Measurements from ENCODE around the gene PTH.
A peak's percentile ranks its signal among the peaks of the same experiment; 100 is the strongest.

PTH gene

DNA sequence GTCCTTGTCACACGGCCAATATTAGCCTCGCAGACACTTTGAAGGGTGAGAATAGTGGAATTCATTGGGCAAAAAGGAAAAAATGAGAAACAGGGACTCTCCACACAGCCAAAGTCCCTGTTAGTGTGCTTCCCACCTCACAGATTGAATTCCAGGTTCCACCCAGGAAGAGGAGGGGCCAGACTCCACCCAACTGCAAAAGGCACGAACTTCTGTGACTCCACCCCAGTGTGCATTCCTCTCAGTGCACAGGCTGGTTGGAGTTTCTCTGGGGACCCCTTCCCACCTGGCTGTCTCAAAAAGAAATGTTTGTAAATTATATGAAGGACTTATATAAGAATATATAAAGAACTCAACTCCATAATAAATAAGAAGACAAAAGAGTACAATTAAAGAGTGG is 20.7 kb downstream of the PTH start:
- Histone ChIP-seq H3K27me3 (ENCODE audit: control insufficient read depth in 1 of 2, insufficient read depth in 2 of 2, low read length in 2 of 2) (no peaks in the 10 kb centered on the region), H3K4me3 (ENCODE audit: low read depth in 1 of 2, low read length in 2 of 2) (no peak overlapping the region), H3K9me3 (ENCODE audit: low read length) (no peaks in the 10 kb centered on the region), H3K36me3 (ENCODE audit: insufficient read depth, low read length) (no peaks in the 10 kb centered on the region), H3K4me1 (ENCODE audit: insufficient read depth, low read length) (no peaks in the 10 kb centered on the region), H3K9ac (ENCODE audit: low read length) (no peak overlapping the region), H3K27ac (ENCODE audit: low read depth, low read length) (no peak overlapping the region)

DNA sequence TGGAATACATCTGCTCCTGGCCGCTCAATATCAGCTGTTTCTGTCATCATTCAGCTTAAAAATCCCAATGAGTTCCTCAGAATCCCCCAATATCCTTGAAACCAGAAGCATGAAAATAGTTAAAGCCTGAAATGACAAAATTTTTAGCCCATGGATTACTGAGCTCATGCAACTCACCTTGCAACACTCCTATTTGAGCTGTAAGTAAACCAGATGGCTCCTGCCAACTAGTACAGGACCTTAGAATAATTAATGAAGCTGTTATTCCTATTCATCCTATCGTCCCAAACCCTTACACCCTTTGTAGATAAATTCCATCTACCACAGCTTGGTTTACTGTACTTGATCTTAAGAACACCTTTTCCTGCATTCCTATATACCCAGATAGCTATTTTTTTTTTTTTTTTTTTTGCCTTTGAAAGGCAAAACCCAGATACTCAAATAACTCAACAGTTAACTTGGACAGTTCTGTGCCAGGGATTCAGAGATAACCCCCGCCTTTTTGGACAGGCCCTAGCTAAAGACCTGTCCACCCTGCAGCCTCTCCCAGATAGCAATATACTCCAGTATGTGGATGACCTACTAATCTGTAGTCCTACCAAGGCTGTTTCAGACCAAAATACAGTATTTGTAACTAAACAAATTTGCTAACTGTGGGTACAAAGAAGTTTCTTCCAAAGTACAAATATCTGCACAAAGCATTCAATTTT is 22.6 kb downstream of the PTH start:
- Histone ChIP-seq H3K27me3 (ENCODE audit: control insufficient read depth in 1 of 2, insufficient read depth in 2 of 2, low read length in 2 of 2) (no peaks in the 10 kb centered on the region), H3K9me3 (ENCODE audit: low read length) (no peaks in the 10 kb centered on the region), H3K27ac (ENCODE audit: low read depth, low read length) (no peak overlapping the region), H3K4me3 (ENCODE audit: low read depth in 1 of 2, low read length in 2 of 2) (no peak overlapping the region), H3K9ac (ENCODE audit: low read length) (no peak overlapping the region), H3K36me3 (ENCODE audit: insufficient read depth, low read length) (no peaks in the 10 kb centered on the region), H3K4me1 (ENCODE audit: insufficient read depth, low read length) (no peaks in the 10 kb centered on the region)

DNA sequence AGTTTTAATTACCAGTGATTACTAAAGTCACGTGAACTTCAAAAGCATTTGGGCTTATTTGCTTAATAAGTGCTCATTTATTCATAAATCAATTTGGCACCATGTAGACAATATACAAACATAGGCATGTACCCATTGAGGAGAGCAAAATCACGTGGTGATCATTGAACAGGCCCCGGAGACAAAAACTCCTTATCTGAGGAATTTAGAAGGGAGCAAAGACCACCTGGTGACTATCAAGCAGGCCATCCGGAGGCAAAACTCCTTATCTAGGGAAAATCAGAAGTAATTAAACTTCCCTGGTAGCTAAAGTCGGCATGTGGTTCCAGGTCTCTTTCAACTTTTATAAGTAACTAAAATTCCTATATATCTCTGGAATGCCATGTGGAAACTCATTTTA is 27.0 kb downstream of the PTH start:
- no peaks in the 10 kb centered on the region for H3K27me3 ChIP-seq (ENCODE audit: control insufficient read depth in 1 of 2, insufficient read depth in 2 of 2, low read length in 2 of 2)
- no peak overlapping the region for H3K27ac ChIP-seq (ENCODE audit: low read depth, low read length)
- no peaks in the 10 kb centered on the region for H3K9me3 ChIP-seq (ENCODE audit: low read length)
- no peaks in the 10 kb centered on the region for H3K36me3 ChIP-seq (ENCODE audit: insufficient read depth, low read length)
- peaks cover 4% of the 10 kb centered on the region for H3K4me1 ChIP-seq (ENCODE audit: insufficient read depth, low read length)
- no peak overlapping the region for H3K9ac ChIP-seq (ENCODE audit: low read length)
- no peak overlapping the region for H3K4me3 ChIP-seq (ENCODE audit: low read depth in 1 of 2, low read length in 2 of 2)

DNA sequence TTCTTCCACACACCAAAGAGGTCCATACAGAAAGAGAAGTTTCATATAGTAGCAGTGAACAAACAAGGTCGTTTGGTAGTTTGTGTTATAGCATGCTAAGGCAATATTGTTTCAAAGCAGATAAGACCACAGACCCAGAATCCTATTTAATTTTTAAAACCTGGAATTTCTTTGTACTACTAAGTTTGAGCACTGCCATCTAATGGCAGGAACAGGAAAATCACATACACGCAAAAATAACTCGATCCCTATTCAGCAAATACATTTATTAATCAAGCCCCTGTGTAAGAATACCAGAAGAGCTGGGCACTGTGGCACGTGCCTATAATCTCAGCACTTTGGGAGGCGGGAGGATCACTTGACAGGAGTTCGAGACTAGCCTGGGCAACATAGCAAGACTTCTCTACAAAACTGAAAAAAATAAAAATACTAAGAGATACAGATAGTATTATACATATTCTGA is 29.9 kb downstream of the PTH start:
- no peaks in the 10 kb centered on the region for H3K36me3 ChIP-seq (ENCODE audit: insufficient read depth, low read length)
- no peak overlapping the region for H3K27ac ChIP-seq (ENCODE audit: low read depth, low read length)
- no peak overlapping the region for H3K4me3 ChIP-seq (ENCODE audit: low read depth in 1 of 2, low read length in 2 of 2)
- no peaks in the 10 kb centered on the region for H3K27me3 ChIP-seq (ENCODE audit: control insufficient read depth in 1 of 2, insufficient read depth in 2 of 2, low read length in 2 of 2)
- H3K9ac ChIP-seq (ENCODE audit: low read length): no peak overlapping the region
- no peaks in the 10 kb centered on the region for H3K9me3 ChIP-seq (ENCODE audit: low read length)
- H3K4me1 ChIP-seq (ENCODE audit: insufficient read depth, low read length): peaks cover 20% of the 10 kb centered on the region

DNA sequence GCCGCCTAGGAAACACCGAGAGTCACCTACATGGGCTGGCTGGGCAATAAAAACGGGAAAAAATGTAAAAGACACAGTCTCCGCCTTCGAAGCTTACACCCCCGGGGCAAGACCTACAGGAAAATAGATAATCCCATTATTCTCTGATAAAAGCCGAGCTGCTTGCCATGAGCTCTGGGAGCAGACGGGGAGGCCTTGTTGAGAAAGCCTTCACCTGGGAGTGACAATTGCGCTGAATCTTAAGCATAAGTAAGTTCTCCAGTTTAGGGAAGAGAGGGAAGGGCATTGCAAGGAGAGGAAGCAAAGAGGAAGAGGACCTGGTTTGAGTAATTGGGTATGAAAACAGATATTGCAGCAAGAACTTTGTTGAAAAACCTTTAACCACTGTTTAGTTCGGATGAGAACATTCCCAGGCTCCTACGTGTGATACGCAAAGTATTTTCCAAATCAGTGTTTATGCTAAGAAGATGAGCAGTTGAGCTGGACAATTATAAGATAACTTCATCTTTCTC is 32.0 kb downstream of the PTH start:
- Histone ChIP-seq H3K9me3 (ENCODE audit: low read length) (no peaks in the 10 kb centered on the region), H3K4me3 (ENCODE audit: low read depth in 1 of 2, low read length in 2 of 2) (peak overlapping the region; percentile 89 to 95), H3K9ac (ENCODE audit: low read length) (peak overlapping the region; percentile 79), H3K36me3 (ENCODE audit: insufficient read depth, low read length) (no peaks in the 10 kb centered on the region), H3K4me1 (ENCODE audit: insufficient read depth, low read length) (peaks cover 20% of the 10 kb centered on the region), H3K27ac (ENCODE audit: low read depth, low read length) (peak overlapping the region; percentile 95), H3K27me3 (ENCODE audit: control insufficient read depth in 1 of 2, insufficient read depth in 2 of 2, low read length in 2 of 2) (no peaks in the 10 kb centered on the region)

DNA sequence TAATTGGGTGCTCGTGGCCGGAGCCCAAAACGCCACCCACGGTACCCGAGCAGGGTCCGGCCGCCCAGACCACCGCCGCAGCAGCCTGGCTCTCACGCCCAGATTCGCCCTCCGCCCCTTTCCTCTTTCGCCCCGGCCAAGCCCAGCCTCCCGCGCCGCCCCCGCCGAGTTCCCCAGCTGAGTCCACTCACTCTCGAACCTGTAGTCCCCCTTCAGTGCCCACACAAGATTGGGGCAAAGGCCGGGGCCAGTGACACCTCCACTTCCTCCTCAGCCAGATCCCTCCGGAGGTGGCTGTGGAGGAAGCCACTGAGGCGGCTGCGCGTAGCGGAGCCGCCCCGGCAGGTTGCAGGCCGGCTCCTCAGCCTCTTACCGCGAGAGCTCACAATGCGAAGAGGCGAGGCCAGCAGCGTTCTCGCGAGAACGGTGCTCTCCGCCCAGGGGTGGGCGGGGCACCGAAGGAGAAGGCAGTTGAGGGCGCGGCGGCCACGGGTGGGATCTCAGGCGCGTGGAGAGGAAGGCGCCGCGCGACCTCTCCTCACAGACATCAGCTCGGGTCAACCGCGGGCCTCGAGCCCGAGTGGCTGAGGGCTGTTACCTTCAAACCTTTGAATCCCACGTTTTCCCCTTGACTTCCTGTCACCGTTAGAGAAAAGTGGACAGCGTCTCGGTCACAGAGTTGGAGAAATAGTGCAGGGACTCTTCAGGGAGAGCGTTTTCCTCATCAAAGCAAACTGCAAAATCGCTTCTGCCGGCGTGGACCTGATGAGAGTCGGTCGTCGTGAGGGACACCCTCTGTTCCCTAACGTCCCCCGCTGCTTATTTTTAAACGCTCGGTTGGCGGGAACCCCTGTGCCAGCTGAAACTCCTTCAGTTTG is 32.7 kb downstream of the PTH start, which contains the start of gene BTBD10:
TSS of gene BTBD10 (minus strand) at position 322 of the 878 bp plus-strand sequence. CDS start 18,098 bp downstream, outside the sequence.
- H3K27ac ChIP-seq (ENCODE audit: low read depth, low read length): peak within 1 kb of the TSS; percentile 95
- peaks cover 20% of the 10 kb centered on the region for H3K4me1 ChIP-seq (ENCODE audit: insufficient read depth, low read length)
- no peaks in the 10 kb centered on the region for H3K36me3 ChIP-seq (ENCODE audit: insufficient read depth, low read length)
- H3K9ac ChIP-seq (ENCODE audit: low read length): peak within 1 kb of the TSS; percentile 79
- no peaks in the 10 kb centered on the region for H3K27me3 ChIP-seq (ENCODE audit: control insufficient read depth in 1 of 2, insufficient read depth in 2 of 2, low read length in 2 of 2)
- H3K9me3 ChIP-seq (ENCODE audit: low read length): no peaks in the 10 kb centered on the region
- H3K4me3 ChIP-seq (ENCODE audit: low read depth in 1 of 2, low read length in 2 of 2): peak within 1 kb of the TSS; percentile 89 to 95

DNA sequence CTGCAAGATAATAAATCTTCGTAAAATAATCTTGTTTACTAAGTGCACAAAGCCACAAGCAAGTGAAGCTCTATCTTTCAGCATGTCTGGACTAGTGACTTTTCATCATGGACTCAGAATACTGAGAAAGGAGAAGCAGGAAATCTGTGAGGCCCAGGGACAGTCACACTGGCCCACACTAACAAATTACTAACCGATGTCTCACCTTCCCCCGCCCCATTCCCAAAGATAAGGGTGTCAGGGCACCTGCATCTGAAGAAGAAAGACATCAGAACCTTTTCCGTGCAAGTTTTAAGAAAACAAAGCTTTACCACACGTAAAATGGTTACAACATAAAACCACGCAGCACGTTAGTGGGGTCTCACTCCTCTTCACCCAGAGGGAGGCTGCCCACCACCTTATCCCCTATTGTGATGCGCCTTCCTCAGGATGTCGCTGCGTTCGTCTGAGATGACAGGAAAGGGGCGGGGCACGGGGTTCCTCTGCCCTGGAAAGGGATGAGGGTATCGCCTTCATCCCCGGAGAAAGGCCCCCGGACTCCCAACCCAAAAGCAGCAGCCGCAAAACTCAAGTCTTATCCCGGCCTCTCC is 33.4 kb downstream of the PTH start:
- Histone ChIP-seq H3K36me3 (ENCODE audit: insufficient read depth, low read length) (no peaks in the 10 kb centered on the region), H3K27ac (ENCODE audit: low read depth, low read length) (peak overlapping the region; percentile 95), H3K9ac (ENCODE audit: low read length) (peak overlapping the region; percentile 79)

DNA sequence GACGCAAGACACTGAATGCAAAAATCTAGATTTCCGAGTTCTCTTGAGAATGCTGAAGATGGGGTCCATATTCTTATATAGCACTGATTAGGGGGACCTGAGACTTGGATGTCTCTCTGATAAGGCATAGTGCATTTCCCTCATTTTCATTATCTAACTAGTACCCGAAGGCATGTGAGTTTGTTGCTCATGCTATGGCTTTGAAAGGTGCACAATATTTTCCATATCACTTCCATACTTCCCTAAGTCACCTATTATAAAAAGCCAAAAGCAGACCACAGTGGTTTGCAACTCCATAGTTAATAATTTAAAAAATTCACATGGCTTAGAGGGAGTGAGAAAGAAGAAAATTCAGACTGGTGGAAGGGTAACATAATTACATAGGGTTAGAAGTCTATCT is 34.5 kb downstream of the PTH start:
- no peak overlapping the region for H3K27ac ChIP-seq (ENCODE audit: low read depth, low read length)
- no peaks in the 10 kb centered on the region for H3K9me3 ChIP-seq (ENCODE audit: low read length)
- no peaks in the 10 kb centered on the region for H3K36me3 ChIP-seq (ENCODE audit: insufficient read depth, low read length)
- H3K4me1 ChIP-seq (ENCODE audit: insufficient read depth, low read length): peaks cover 20% of the 10 kb centered on the region
- H3K27me3 ChIP-seq (ENCODE audit: control insufficient read depth in 1 of 2, insufficient read depth in 2 of 2, low read length in 2 of 2): no peaks in the 10 kb centered on the region
- no peak overlapping the region for H3K4me3 ChIP-seq (ENCODE audit: low read depth in 1 of 2, low read length in 2 of 2)
- no peak overlapping the region for H3K9ac ChIP-seq (ENCODE audit: low read length)

More for the DNA sequence above, 33.4 kb downstream of the PTH start:
- H3K4me3 ChIP-seq (ENCODE audit: low read depth in 1 of 2, low read length in 2 of 2): peak overlapping the region; percentile 89 to 95
- peaks cover 20% of the 10 kb centered on the region for H3K4me1 ChIP-seq (ENCODE audit: insufficient read depth, low read length)
- no peaks in the 10 kb centered on the region for H3K27me3 ChIP-seq (ENCODE audit: control insufficient read depth in 1 of 2, insufficient read depth in 2 of 2, low read length in 2 of 2)
- H3K9me3 ChIP-seq (ENCODE audit: low read length): no peaks in the 10 kb centered on the region

DNA sequence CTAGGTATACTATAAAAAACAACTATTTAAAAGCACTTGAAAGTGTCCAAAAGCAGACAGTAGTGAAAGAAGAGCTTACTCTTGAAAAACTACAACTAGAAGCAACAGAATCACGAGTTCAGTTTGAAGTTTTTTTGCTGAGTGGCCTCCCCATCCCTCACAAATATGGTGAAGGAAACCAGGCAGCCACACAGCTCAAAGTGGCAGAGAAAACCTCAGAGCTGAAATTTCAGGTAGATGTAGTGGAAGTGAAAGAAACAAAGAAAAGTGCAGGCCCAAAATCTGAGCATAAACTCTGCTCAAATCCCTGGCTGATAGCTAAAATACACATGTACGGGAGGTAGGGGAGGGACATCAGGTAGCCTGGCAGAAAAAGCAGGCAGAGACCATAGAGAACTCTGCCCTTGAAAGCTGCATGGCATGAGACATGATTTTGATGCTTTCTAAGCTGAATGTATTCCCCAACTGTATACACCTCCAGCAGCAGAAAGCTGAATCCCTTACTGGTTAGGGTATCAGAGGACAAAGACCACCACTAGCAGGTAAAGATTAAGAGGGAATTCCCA is 44.9 kb downstream of the PTH start:
- Histone ChIP-seq H3K36me3 (ENCODE audit: insufficient read depth, low read length) (no peaks in the 10 kb centered on the region), H3K27ac (ENCODE audit: low read depth, low read length) (no peak overlapping the region), H3K4me3 (ENCODE audit: low read depth in 1 of 2, low read length in 2 of 2) (no peak overlapping the region), H3K4me1 (ENCODE audit: insufficient read depth, low read length) (peaks cover 5% of the 10 kb centered on the region), H3K9me3 (ENCODE audit: low read length) (no peaks in the 10 kb centered on the region), H3K9ac (ENCODE audit: low read length) (no peak overlapping the region), H3K27me3 (ENCODE audit: control insufficient read depth in 1 of 2, insufficient read depth in 2 of 2, low read length in 2 of 2) (no peaks in the 10 kb centered on the region)

DNA sequence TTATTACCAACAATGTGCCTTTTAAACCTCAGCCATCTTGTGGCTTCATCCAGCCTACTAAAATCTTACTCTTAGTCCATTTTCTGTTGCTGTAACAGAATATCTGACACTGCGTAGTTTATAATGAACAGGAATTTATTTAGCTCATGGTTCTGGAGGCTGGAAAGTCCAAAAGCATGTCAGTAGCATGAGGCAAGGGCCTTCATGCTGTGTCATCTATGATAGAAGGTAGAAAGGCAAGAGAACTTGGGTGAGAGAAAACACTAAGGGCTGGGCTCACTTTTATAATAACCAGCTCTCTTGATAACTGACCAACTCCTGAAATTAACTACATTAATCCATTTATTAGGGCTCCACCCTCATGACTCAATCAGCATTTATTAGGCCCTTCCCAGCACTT is 46.3 kb downstream of the PTH start:
- Histone ChIP-seq H3K27me3 (ENCODE audit: control insufficient read depth in 1 of 2, insufficient read depth in 2 of 2, low read length in 2 of 2) (no peaks in the 10 kb centered on the region), H3K27ac (ENCODE audit: low read depth, low read length) (no peak overlapping the region), H3K4me1 (ENCODE audit: insufficient read depth, low read length) (peaks cover 5% of the 10 kb centered on the region), H3K9ac (ENCODE audit: low read length) (no peak overlapping the region), H3K4me3 (ENCODE audit: low read depth in 1 of 2, low read length in 2 of 2) (no peak overlapping the region), H3K36me3 (ENCODE audit: insufficient read depth, low read length) (no peaks in the 10 kb centered on the region), H3K9me3 (ENCODE audit: low read length) (no peaks in the 10 kb centered on the region)

DNA sequence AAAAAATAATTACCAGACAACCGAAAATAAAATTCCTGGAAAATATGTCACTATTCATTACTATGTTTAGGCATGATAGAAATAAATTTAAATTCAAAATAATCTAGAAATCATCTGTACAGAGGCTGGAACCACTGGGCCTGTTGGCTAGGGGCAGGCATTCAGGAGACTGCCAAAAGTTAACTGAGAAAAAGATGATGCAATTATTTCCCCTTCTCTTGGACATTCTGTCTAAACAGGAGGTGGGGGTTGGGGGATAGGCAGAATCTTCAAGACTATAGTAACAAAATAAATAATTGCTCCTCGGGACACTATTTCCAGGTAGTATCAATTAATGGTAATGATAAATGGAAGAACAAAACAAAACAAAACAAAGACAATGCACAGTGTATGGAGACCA is 46.9 kb downstream of the PTH start:
- no peaks in the 10 kb centered on the region for H3K9me3 ChIP-seq (ENCODE audit: low read length)
- peaks cover 5% of the 10 kb centered on the region for H3K4me1 ChIP-seq (ENCODE audit: insufficient read depth, low read length)
- H3K9ac ChIP-seq (ENCODE audit: low read length): no peak overlapping the region
- no peaks in the 10 kb centered on the region for H3K36me3 ChIP-seq (ENCODE audit: insufficient read depth, low read length)
- no peak overlapping the region for H3K4me3 ChIP-seq (ENCODE audit: low read depth in 1 of 2, low read length in 2 of 2)
- no peak overlapping the region for H3K27ac ChIP-seq (ENCODE audit: low read depth, low read length)
- H3K27me3 ChIP-seq (ENCODE audit: control insufficient read depth in 1 of 2, insufficient read depth in 2 of 2, low read length in 2 of 2): no peaks in the 10 kb centered on the region

All from muscle layer of colon (tissue), 2 donors.